ENCODE measurements around the gene LLGL1. TPM values are rescaled to one million over a fixed set of nuclear protein-coding genes. Genes with fewer than 3 reads are reported as not detected.
"Not testable (repeated sequence)": the region's sequence is repeated elsewhere in the genome, so short reads cannot be mapped to it uniquely, and the experiment has no call there.

Gene LLGL1
- polyA plus RNA-seq, 1 donor, result 16.1 TPM

DNA sequence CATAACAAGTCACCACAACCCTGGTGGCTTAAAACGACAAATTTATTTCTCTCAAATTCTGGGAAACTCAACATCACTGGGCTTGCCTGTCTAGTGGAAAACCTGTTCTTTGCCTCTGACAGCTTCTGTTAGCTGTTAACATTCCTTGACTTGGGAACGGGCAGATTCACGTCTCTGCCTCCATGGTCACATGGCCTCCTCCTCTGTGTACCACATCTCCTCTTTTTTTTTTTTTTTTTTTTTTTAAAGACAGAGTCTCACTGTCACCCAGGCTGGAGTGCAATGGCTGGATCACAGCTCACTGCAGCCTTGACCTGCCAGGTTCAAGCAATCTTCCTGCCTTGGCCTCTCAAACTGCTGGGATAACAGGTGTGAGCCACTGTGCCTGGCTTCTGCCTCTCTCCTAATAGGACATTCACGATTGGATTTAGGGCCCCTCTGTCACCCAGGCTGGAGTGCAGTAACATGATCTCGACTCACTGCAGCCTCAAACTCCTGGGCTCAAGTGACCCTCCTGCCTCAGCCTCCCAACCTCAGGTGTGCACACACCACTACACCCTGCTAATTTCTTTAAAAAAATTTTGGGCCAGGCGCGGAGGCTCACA is 11.7 kb upstream of the LLGL1 start:
- no CpG with 5 or more reads among the region's 7 CpGs for WGBS (ENCODE audit: insufficient coverage, low lambda C conversion rate)
- Histone ChIP-seq H3K36me3 (ENCODE audit: control insufficient read depth, insufficient read depth, low read length) (peaks cover 23% of the 10 kb centered on the region), H3K4me1 (ENCODE audit: control insufficient read depth, insufficient read depth, low read length) (no peaks in the 10 kb centered on the region), H3K27me3 (ENCODE audit: control insufficient read depth, insufficient read depth, low read length) (no peaks in the 10 kb centered on the region), H3K9me3 (ENCODE audit: control insufficient read depth, low read depth, low read length) (no peaks in the 10 kb centered on the region), H3K4me3 (ENCODE audit: low read length) (no peak overlapping the region), H3K27ac (ENCODE audit: low read length) (no peak overlapping the region)
- DNase-seq, result no peak

DNA sequence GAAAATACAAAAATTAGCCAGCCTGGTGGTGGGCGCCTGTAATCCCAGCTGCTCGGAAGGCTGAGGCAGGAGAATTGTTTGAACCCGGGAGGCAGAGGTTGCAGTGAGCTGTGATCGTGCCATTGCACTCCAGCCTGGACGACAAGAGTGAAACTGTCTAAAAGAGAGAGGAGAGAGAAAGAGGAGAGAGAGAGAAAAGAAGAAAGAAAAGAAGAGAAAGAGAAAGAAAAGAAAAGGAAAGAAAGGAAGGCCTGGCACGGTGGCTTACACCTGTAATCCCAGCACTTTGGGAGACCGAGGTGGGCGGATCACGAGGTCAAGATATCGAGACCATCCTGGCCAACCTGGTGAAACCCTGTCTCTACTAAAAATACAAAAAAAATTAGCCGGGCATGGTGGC is 8.5 kb upstream of the LLGL1 start:
- not testable (repeated sequence) for H3K4me3 ChIP-seq (ENCODE audit: low read length); DNase-seq; H3K9me3 ChIP-seq (ENCODE audit: control insufficient read depth, low read depth, low read length); H3K4me1 ChIP-seq (ENCODE audit: control insufficient read depth, insufficient read depth, low read length); H3K27me3 ChIP-seq (ENCODE audit: control insufficient read depth, insufficient read depth, low read length); H3K36me3 ChIP-seq (ENCODE audit: control insufficient read depth, insufficient read depth, low read length); H3K27ac ChIP-seq (ENCODE audit: low read length)
- WGBS (ENCODE audit: insufficient coverage, low lambda C conversion rate), result 93% methylated on average over 5 of the region's 11 CpGs

DNA sequence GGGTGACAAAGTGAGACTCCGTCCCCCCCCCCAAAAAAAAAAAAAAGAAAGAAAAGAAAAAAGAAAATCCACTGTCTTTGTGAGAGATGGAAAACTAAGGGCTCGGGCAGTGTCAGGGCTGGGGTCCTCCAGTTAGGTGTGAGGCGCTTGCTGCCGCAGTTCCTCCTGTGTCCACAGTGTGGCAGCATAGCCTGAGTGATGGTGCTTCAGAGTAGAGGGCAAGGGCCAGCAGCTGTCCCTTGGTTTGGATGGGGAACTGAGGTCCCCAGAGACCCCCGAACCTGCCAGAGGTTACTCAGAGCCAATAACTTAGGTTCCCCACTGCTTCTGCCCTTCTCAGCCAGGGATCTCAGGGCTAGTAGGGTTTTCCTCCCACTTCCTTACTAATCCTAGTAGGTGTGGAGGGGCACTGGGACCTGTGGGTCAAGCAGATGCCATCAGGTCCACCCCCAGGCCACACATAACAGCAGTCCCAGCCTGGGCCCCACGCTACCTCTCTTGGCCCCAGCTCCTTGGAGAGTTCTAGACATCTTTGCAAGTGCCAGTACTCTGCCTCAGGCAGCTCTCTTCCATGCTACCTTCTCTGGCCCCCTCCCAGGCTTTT is 7.9 kb upstream of the LLGL1 start:
- DNase-seq, result peak; percentile 34 to 56
- Histone ChIP-seq H3K9me3 (ENCODE audit: control insufficient read depth, low read depth, low read length) (no peaks in the 10 kb centered on the region), H3K27ac (ENCODE audit: low read length) (no peak overlapping the region), H3K27me3 (ENCODE audit: control insufficient read depth, insufficient read depth, low read length) (no peaks in the 10 kb centered on the region), H3K4me3 (ENCODE audit: low read length) (no peak overlapping the region), H3K4me1 (ENCODE audit: control insufficient read depth, insufficient read depth, low read length) (no peaks in the 10 kb centered on the region), H3K36me3 (ENCODE audit: control insufficient read depth, insufficient read depth, low read length) (no peaks in the 10 kb centered on the region)
- WGBS (ENCODE audit: insufficient coverage, low lambda C conversion rate), result no CpG with 5 or more reads among the region's 6 CpGs

DNA sequence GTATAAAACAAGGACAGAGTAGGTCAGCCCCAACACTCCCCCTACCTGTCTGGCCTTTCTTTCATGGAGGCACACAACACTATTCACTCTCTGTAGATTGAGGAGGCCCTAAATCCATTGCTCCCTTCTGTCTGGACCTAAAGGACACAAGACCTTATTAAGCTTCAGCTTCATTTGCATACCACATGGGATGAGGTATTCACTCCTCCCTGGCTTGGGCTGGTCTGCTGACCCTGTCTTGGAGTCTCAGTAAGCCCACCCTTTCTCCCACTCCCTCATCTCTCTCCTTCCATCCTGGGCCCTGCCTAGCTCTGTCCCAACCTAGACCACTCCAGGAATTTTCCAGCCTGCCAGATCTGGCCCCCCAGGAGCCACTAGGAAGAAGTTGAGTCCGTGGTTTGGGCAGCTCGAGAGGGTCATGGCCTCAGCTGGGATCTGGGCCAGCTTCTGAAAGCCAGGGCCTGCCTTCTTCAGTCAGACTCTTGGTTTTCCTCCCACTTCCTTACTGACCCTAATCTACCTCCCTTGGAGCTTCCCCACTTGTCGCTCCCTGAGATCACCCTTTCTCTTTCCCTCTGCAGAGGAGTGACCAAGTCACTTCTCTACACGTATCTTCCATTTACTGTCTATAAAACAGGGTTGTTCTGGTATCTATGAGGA is 6.5 kb upstream of the LLGL1 start:
- WGBS (ENCODE audit: insufficient coverage, low lambda C conversion rate), result no CpG with 5 or more reads among the region's 4 CpGs
- Histone ChIP-seq H3K4me3 (ENCODE audit: low read length) (no peak overlapping the region), H3K27ac (ENCODE audit: low read length) (no peak overlapping the region), H3K36me3 (ENCODE audit: control insufficient read depth, insufficient read depth, low read length) (no peaks in the 10 kb centered on the region), H3K4me1 (ENCODE audit: control insufficient read depth, insufficient read depth, low read length) (no peaks in the 10 kb centered on the region), H3K9me3 (ENCODE audit: control insufficient read depth, low read depth, low read length) (no peaks in the 10 kb centered on the region), H3K27me3 (ENCODE audit: control insufficient read depth, insufficient read depth, low read length) (no peaks in the 10 kb centered on the region)
- no peak for DNase-seq

DNA sequence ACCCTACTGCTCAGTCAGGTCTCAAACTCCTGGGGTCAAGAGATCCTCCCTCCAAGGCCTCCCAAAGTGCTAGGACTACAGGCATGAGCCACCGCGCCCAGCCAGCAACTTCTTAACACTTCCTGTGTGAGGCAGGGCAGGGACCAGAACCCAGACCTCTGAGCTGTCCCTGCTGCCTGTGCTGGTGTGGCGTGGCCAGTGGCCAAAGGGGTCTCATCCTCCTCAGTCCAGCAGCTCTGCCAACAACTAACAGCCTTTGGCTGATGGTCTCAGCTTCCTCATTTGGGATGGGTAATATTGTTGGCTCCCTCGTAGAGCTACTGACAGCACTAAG is 1.4 kb upstream of the LLGL1 start:
- H3K27ac ChIP-seq (ENCODE audit: low read length), result no peak overlapping the region
- H3K4me3 ChIP-seq (ENCODE audit: low read length), result no peak overlapping the region
- H3K4me1 ChIP-seq (ENCODE audit: control insufficient read depth, insufficient read depth, low read length), result peaks cover 20% of the 10 kb centered on the region
- no peaks in the 10 kb centered on the region for H3K27me3 ChIP-seq (ENCODE audit: control insufficient read depth, insufficient read depth, low read length)
- no CpG with 5 or more reads among the region's 4 CpGs for WGBS (ENCODE audit: insufficient coverage, low lambda C conversion rate)
- H3K36me3 ChIP-seq (ENCODE audit: control insufficient read depth, insufficient read depth, low read length), result no peaks in the 10 kb centered on the region
- no peak for DNase-seq
- no peaks in the 10 kb centered on the region for H3K9me3 ChIP-seq (ENCODE audit: control insufficient read depth, low read depth, low read length)

DNA sequence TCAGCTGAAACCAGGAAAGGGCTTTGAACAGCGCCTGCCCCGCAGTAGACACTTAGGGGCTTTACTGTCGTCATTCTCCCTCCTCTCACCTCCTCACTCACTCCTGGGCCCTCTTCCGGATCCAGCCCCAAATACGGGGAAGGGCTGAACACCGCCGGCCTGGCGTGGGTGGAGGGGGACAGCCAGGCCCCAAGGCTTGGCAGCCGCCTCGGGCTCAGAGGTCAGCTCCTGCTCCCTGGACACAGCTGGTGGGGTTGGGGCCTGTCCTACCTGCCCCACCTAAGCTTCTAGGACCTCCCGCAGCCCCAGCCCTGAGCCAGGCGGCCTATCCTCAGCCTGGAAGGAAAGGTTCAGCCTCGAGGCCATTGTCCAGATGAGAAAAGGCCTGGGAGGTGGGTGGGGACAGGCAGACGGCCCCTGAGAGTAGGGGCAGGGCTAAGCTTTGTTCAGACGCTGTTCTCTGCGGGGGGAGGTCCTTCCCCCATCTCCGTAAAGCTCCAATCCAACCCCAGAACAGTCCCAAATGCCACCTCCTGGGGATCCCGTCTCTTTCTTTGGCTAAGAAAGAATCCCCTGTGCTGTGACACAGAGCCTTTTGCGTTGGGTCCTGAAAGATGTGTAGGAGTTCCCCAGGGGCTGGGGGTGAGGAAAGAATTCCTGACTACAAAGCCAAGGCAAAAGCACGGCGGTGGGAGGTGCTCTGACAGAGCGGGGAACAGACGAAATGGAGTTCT is 881 bp upstream of the LLGL1 start:
- Histone ChIP-seq H3K4me3 (ENCODE audit: low read length) (peak overlapping the region; percentile 53), H3K36me3 (ENCODE audit: control insufficient read depth, insufficient read depth, low read length) (no peaks in the 10 kb centered on the region), H3K9me3 (ENCODE audit: control insufficient read depth, low read depth, low read length) (no peaks in the 10 kb centered on the region), H3K4me1 (ENCODE audit: control insufficient read depth, insufficient read depth, low read length) (peaks cover 20% of the 10 kb centered on the region), H3K27ac (ENCODE audit: low read length) (peak overlapping the region; percentile 44), H3K27me3 (ENCODE audit: control insufficient read depth, insufficient read depth, low read length) (no peaks in the 10 kb centered on the region)
- peak in 1 of 2 donors; percentile 17 for DNase-seq
- no CpG with 5 or more reads among the region's 23 CpGs for WGBS (ENCODE audit: insufficient coverage, low lambda C conversion rate)

DNA sequence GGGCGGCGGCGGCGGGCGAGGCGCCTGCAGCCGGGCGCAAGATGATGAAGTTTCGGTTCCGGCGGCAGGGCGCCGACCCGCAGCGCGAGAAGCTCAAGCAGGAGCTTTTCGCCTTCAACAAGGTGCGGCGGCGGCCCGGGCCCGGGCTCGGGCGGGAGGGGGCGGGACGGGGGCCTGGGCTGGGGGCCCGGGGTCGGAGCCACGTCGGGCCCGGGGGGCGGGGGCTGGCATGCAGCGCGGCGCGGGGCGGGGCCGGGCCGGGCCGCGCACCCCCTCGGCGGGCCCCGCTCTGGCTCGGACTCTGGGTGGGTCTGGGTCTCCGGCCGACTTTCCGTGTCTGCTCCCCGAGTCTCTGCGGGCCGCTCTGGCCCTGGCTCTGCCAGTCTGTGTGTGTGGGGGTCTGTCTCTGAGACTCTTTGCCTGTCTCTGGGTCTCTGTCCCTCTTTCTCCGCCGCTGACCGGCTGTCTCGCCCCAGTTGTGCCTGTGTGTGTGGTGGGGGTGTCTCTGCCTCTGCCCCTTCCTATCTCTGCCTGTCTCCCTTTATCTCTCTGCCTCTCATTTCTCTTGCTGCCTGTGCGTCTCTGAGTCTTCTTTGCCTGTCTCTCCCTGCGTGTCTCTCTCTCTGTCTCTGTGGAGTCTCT is 328 bp downstream of the LLGL1 start:
- no peaks in the 10 kb centered on the region for H3K36me3 ChIP-seq (ENCODE audit: control insufficient read depth, insufficient read depth, low read length)
- WGBS (ENCODE audit: insufficient coverage, low lambda C conversion rate), result 0% methylated on average over 1 of the region's 57 CpGs
- peaks cover 20% of the 10 kb centered on the region for H3K4me1 ChIP-seq (ENCODE audit: control insufficient read depth, insufficient read depth, low read length)
- no peak overlapping the region for H3K27ac ChIP-seq (ENCODE audit: low read length)
- H3K9me3 ChIP-seq (ENCODE audit: control insufficient read depth, low read depth, low read length), result no peaks in the 10 kb centered on the region
- no peaks in the 10 kb centered on the region for H3K27me3 ChIP-seq (ENCODE audit: control insufficient read depth, insufficient read depth, low read length)
- peak in 1 of 2 donors; percentile 34 for DNase-seq
- H3K4me3 ChIP-seq (ENCODE audit: low read length), result peak overlapping the region; percentile 85

DNA sequence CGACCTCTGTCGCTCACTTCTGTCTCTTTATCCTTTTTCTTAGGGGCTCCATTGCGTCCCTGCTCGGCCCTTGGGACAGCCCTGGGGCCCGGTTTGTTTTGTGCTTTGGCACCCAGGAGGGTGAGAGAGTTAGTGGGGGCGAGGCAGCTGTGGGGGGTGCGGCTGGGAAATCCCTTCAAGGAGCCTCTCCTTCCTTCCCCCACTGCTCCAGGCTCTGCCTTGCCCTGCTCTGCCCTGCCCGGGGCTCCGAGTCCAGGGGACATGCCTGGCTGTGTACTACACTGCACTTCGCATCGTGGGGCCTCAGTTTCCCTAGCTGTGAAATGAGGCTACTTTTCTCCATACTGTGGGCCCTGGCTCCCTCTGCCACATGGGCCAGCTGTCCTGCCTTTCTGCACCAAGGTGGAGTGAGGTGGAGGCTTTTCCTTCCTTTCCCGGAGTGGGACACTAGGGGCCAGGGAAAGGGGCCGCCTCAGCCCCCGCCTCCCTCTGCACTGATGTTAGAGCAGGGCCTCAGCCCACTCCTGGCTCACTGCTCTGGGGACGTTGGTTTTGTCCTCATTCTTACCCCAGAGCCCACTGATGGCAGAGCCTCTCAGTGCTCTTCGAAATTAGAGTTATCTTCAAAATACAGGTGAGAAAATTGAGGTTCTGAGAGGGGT is 980 bp downstream of the LLGL1 start:
- no peak overlapping the region for H3K27ac ChIP-seq (ENCODE audit: low read length)
- peak overlapping the region; percentile 85 for H3K4me3 ChIP-seq (ENCODE audit: low read length)
- WGBS (ENCODE audit: insufficient coverage, low lambda C conversion rate), result no CpG with 5 or more reads among the region's 16 CpGs
- H3K27me3 ChIP-seq (ENCODE audit: control insufficient read depth, insufficient read depth, low read length), result no peaks in the 10 kb centered on the region
- H3K36me3 ChIP-seq (ENCODE audit: control insufficient read depth, insufficient read depth, low read length), result no peaks in the 10 kb centered on the region
- H3K9me3 ChIP-seq (ENCODE audit: control insufficient read depth, low read depth, low read length), result no peaks in the 10 kb centered on the region
- H3K4me1 ChIP-seq (ENCODE audit: control insufficient read depth, insufficient read depth, low read length), result peaks cover 20% of the 10 kb centered on the region
- peak in 1 of 2 donors; percentile 32 for DNase-seq

DNA sequence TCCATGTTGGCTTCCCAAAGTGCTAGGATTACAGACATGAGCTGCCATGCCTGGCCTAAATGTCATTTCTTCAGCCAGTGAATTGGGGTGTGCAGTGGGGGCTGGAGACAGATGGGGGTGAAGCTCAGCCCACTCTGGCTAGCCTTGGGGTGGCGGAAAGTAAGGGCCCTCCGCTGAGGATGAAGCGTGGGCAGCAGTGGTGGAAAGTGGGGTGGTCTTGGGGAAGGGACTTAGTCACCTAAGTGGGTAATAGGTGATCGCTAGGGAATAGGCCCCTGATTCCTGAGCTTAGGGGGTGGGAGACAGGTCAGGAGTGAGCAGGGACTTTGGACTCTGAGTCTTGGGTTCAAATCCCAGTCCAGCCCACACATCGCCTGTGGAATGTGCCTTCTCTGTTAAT is 2.2 kb downstream of the LLGL1 start:
- Histone ChIP-seq H3K36me3 (ENCODE audit: control insufficient read depth, insufficient read depth, low read length) (peaks cover 2% of the 10 kb centered on the region), H3K27me3 (ENCODE audit: control insufficient read depth, insufficient read depth, low read length) (no peaks in the 10 kb centered on the region), H3K9me3 (ENCODE audit: control insufficient read depth, low read depth, low read length) (no peaks in the 10 kb centered on the region), H3K4me3 (ENCODE audit: low read length) (no peak overlapping the region), H3K27ac (ENCODE audit: low read length) (no peak overlapping the region), H3K4me1 (ENCODE audit: control insufficient read depth, insufficient read depth, low read length) (peaks cover 20% of the 10 kb centered on the region)
- WGBS (ENCODE audit: insufficient coverage, low lambda C conversion rate), result no CpG with 5 or more reads among the region's 5 CpGs
- DNase-seq, result no peak

DNA sequence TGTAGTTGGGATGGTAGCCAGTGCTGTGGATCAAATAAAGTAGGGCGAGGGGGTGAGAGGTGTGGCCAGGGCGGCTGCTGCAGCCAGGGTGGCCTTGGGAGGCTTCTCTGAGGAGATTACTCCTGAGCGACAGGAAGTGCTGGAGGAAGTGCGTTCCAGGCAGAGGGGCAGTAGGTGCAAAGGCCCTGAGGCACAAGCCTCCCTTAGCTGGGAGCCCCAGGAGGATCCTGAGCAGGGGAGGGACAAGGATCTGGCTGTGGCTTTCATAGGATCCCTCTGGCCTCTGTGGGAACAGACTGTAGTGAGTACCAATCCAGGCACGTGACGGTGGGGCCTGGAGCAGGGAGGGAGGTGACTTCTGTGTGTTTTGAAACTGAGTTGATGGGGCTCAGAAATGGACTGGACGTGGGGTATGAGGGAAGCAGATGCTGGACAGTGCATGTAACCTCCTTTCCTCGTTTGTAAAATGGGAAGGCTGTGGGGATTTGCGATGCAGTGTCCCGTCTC is 2.8 kb downstream of the LLGL1 start:
- Histone ChIP-seq H3K27ac (ENCODE audit: low read length) (no peak overlapping the region), H3K27me3 (ENCODE audit: control insufficient read depth, insufficient read depth, low read length) (no peaks in the 10 kb centered on the region), H3K4me3 (ENCODE audit: low read length) (no peak overlapping the region), H3K9me3 (ENCODE audit: control insufficient read depth, low read depth, low read length) (no peaks in the 10 kb centered on the region), H3K4me1 (ENCODE audit: control insufficient read depth, insufficient read depth, low read length) (peaks cover 20% of the 10 kb centered on the region), H3K36me3 (ENCODE audit: control insufficient read depth, insufficient read depth, low read length) (peaks cover 3% of the 10 kb centered on the region)
- DNase-seq, result no peak
- no CpG with 5 or more reads among the region's 10 CpGs for WGBS (ENCODE audit: insufficient coverage, low lambda C conversion rate)

Data from large intestine (tissue), 3 donors.